T47D (cell line): ENCODE measurements around the gene NXN.
"Not testable (repeated sequence)": the region's sequence is repeated elsewhere in the genome, so short reads cannot be mapped to it uniquely, and the experiment has no call there.

Source experiments
- DNase-seq, 2 experiments: peaks; one replicate each; pipeline versions ENCODE4 v3.0.0 to v3.0.0-alpha.2; 2011 to 2012; ENCODE audit warnings: low read depth in 1 of 2, low spot score in 1 of 2
- JUND ChIP-seq: IDR thresholded peaks from 2 replicates; pipeline ENCODE4 v1.6.1; 2012; ENCODE audit warnings: low read depth
- in situ Hi-C: cut with HindIII; loops from 2 replicates; pipeline ENCODE4 v1.10.0; 2016; ENCODE audit warnings: low sequenced_read_pairs, low pct_unique_long_range_greater_than_20kb

The NXN gene

GRCh38 chr17:1003633-1003971, 24.0 kb upstream of the NXN start:
- in situ Hi-C loops = no loop called here
- no peak for TF ChIP-seq JUND
- DNase-seq = no peak

- DNase-seq = no peak
- in situ Hi-C loops = no loop called here
- no peak for TF ChIP-seq JUND
Observed at GRCh38 chr17:1002771-1003555, 23.4 kb upstream of the NXN start.

- TF ChIP-seq JUND = no peak
- DNase-seq = peak in 1 of 2 experiments; percentile 30
- in situ Hi-C loops = no loop called here
Observed at GRCh38 chr17:1002412-1002753, 22.8 kb upstream of the NXN start.

- TF ChIP-seq JUND = no peak
- in situ Hi-C loops = no loop called here
- DNase-seq = peak in 1 of 2 experiments; percentile 19
Observed at GRCh38 chr17:1001640-1002411, 22.2 kb upstream of the NXN start.

- no peak for TF ChIP-seq JUND
- DNase-seq = peak in 1 of 2 experiments; percentile 30
- in situ Hi-C loops = no loop called here
Observed at GRCh38 chr17:1000597-1001461, 21.3 kb upstream of the NXN start.

GRCh38 chr17:998111-998510, 18.5 kb upstream of the NXN start:
- no peak for TF ChIP-seq JUND
- in situ Hi-C loops = no loop called here
- DNase-seq = no peak

- no peak for TF ChIP-seq JUND
- in situ Hi-C loops = no loop called here
- DNase-seq = peak; percentile 82 to 98
Observed at GRCh38 chr17:996554-997344, 17.2 kb upstream of the NXN start, which contains the start of gene TIMM22. Gene TIMM22 (plus strand): TSS chr17:997129. CDS start chr17:997143, 14 bp downstream.

GRCh38 chr17:995324-995723, 15.7 kb upstream of the NXN start:
- DNase-seq, in situ Hi-C loops: not testable (repeated sequence)

- no peak for DNase-seq
- no peak for TF ChIP-seq JUND
- in situ Hi-C loops = no loop called here
Observed at GRCh38 chr17:992933-993332, 13.4 kb upstream of the NXN start.

GRCh38 chr17:988561-988960, 9.0 kb upstream of the NXN start:
- in situ Hi-C loops = no loop called here
- no peak for TF ChIP-seq JUND
- no peak for DNase-seq

GRCh38 chr17:987931-988330, 8.4 kb upstream of the NXN start:
- TF ChIP-seq JUND = no peak
- in situ Hi-C loops = no loop called here
- no peak for DNase-seq

- no peak for DNase-seq
- in situ Hi-C loops = no loop called here
- no peak for TF ChIP-seq JUND
Observed at GRCh38 chr17:986322-986929, 6.8 kb upstream of the NXN start.
